Kidney epithelial cell (primary cell): ENCODE results near the gene DGKK. TPM values are rescaled to one million over a fixed set of nuclear protein-coding genes. Genes with fewer than 3 reads are reported as not detected.

Experiments used
- DNase-seq: peaks from one replicate; pipeline ENCODE4 v3.0.0-alpha.2; 2010; ENCODE audit warnings: low read depth
- H3K27me3 ChIP-seq: 2 replicates; pipeline ENCODE4 v1.6.0; 2011; ENCODE audit warnings: low read length; ENCODE audit not compliant: control insufficient read depth, insufficient read depth
- H3K36me3 ChIP-seq: 2 replicates; pipeline ENCODE4 v1.5.1; 2011; ENCODE audit warnings: low read length; ENCODE audit not compliant: control insufficient read depth, insufficient read depth
- H3K4me3 ChIP-seq: 2 replicates; pipeline ENCODE4 v1.5.1; 2011; ENCODE audit warnings: low read depth, mild to moderate bottlenecking, control low read depth, low read length
- CTCF ChIP-seq: IDR thresholded peaks from 2 replicates; pipeline ENCODE4 v1.5.1; 2011; ENCODE audit warnings: mild to moderate bottlenecking, moderate library complexity, low read length, control low read depth, inconsistent platforms; ENCODE audit not compliant: insufficient read depth, poor library complexity, severe bottlenecking
- total RNA-seq: library from RNA; depleted of rRNA; stranded (reverse); fragments of >200 nt; gene quantifications from 2 replicates; pipeline ENCODE4 v1.2.3, GENCODE V29; 2015

Gene DGKK
- total RNA-seq, 1 donor from 2014 or later, result 0.13 TPM

GRCh38 chrX:50458483-50458882 lies 12.1 kb downstream of the DGKK start:
- H3K36me3 ChIP-seq, result no peaks in the 10 kb centered on the region
- H3K4me3 ChIP-seq, result no peak overlapping the region
- TF ChIP-seq CTCF, result no peak
- DNase-seq, result no peak
- no peaks in the 10 kb centered on the region for H3K27me3 ChIP-seq

- H3K4me3 ChIP-seq, result no peak overlapping the region
- DNase-seq, result no peak
- no peaks in the 10 kb centered on the region for H3K27me3 ChIP-seq
- TF ChIP-seq CTCF, result no peak
- no peaks in the 10 kb centered on the region for H3K36me3 ChIP-seq
These were observed 13.7 kb downstream of the DGKK start for GRCh38 chrX:50456712-50457484.

GRCh38 chrX:50452782-50453181 lies 17.8 kb downstream of the DGKK start:
- DNase-seq, result no peak
- TF ChIP-seq CTCF, result no peak
- Histone ChIP-seq H3K4me3 (no peak overlapping the region), H3K27me3 (no peaks in the 10 kb centered on the region), H3K36me3 (no peaks in the 10 kb centered on the region)

- Histone ChIP-seq H3K4me3 (no peak overlapping the region), H3K27me3 (no peaks in the 10 kb centered on the region), H3K36me3 (no peaks in the 10 kb centered on the region)
- no peak for TF ChIP-seq CTCF
- no peak for DNase-seq
These were observed 20.3 kb downstream of the DGKK start for GRCh38 chrX:50450324-50450723.

- DNase-seq, result peak; percentile 18
- peak; percentile 8 for TF ChIP-seq CTCF
- no peaks in the 10 kb centered on the region for H3K27me3 ChIP-seq
- H3K4me3 ChIP-seq, result no peak overlapping the region
- no peaks in the 10 kb centered on the region for H3K36me3 ChIP-seq
These were observed 22.1 kb downstream of the DGKK start for GRCh38 chrX:50448565-50448964.

GRCh38 chrX:50447535-50447934 lies 23.1 kb downstream of the DGKK start:
- no peak for DNase-seq
- no peaks in the 10 kb centered on the region for H3K36me3 ChIP-seq
- no peak for TF ChIP-seq CTCF
- H3K4me3 ChIP-seq, result no peak overlapping the region
- H3K27me3 ChIP-seq, result no peaks in the 10 kb centered on the region
